ENCODE results near the gene CFAP74. TPM values are rescaled to one million over a fixed set of nuclear protein-coding genes. Genes with fewer than 3 reads are reported as not detected.
A peak's percentile ranks its signal among the peaks of the same experiment; 100 is the strongest.

CFAP74 gene
- total and polyA plus RNA-seq, 9 of the 15 experiments (the other 6 are each of a cell fraction or from before 2014, with no cell fraction given), result 0.03 to 0.15 (median 0.05) TPM; not detected in 6

DNA sequence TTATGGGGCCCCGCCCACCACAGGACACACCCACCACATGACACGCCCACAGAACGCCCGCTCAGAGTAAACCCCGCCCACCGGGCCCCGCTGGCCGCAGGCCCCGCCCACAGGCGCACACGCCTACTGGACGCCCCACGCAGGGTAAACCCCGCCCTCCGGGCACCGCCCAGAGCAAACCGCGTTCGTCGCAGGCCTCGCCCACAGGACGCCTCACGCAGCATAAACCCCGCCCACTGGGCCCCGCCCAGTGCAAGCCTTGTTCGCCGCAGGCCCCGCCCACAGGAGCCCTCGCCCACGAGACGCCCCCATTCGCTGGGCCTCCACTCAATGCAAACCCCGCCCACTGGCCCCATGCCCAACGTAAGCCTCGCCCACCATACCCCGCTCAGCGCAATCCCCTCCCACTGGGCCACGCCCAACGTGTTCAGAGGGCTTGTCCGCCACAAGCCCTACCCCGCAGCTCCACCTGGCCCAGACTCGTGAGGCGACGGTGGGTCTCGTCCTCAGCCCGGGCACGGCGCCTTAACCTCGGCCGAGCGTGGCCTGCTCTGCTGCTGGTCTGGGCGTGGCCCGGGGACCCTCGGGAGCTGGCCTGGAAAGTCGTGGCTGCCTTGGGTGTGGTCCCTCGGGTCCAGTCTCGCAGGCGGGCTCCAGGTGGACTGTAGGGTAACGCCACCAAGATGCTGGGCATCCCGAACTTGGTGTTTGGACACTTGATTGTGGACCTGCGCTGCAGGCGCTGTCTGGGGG is 84.1 kb downstream of the CFAP74 start (continued):
- TF ChIP-seq, protein P1, sequence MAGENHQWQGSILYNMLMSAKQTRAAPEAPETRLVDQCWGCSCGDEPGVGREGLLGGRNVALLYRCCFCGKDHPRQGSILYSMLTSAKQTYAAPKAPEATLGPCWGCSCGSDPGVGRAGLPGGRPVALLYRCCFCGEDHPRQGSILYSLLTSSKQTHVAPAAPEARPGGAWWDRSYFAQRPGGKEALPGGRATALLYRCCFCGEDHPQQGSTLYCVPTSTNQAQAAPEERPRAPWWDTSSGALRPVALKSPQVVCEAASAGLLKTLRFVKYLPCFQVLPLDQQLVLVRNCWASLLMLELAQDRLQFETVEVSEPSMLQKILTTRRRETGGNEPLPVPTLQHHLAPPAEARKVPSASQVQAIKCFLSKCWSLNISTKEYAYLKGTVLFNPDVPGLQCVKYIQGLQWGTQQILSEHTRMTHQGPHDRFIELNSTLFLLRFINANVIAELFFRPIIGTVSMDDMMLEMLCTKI (IDR thresholded peaks at IDR 0.05; ENCODE audit: partially characterized antibody), result no peak
- TF ChIP-seq HMG20A (CRISPR knock-in tag; conservative IDR thresholded peaks at IDR 0.05) (no peak), ZNF507 (tag; conservative IDR thresholded peaks at IDR 0.05) (no peak), ERF (CRISPR knock-in tag; IDR thresholded peaks at IDR 0.05) (0 out of 2 replicates have a peak, but pooled peaks have one; percentile 23), RBM17 (IDR thresholded peaks at IDR 0.05; ENCODE audit: borderline replicate concordance, low read depth, low read length) (no peak), SAFB (IDR thresholded peaks at IDR 0.05; ENCODE audit: borderline replicate concordance, low read depth, low read length) (no peak), HLTF (IDR thresholded peaks at IDR 0.05) (no peak), HIVEP1 (CRISPR knock-in tag; IDR thresholded peaks at IDR 0.05) (no peak), TRIM24 (IDR thresholded peaks at IDR 0.05) (no peak), MTA1 (IDR thresholded peaks at IDR 0.05; ENCODE audit: borderline replicate concordance) (no peak), MCM7 (IDR thresholded peaks at IDR 0.05) (no peak), CBX3 (IDR thresholded peaks at IDR 0.05; ENCODE audit: borderline replicate concordance in 1 of 2, low read length in 2 of 2) (no peak), YBX1 (IDR thresholded peaks at IDR 0.05) (no peak), GABPB1 (CRISPR knock-in tag; IDR thresholded peaks at IDR 0.05) (no peak; the same call in none of the 2 replicates), FIP1L1 (IDR thresholded peaks at IDR 0.05; ENCODE audit: low read depth, low read length, poor library complexity, severe bottlenecking) (no peak), ZNF431 (CRISPR knock-in tag; IDR thresholded peaks at IDR 0.05) (no peak), ZSCAN29 (IDR thresholded peaks at IDR 0.05) (no peak), TARDBP (IDR thresholded peaks at IDR 0.05) (0 out of 2 replicates have a peak, but pooled peaks have one; percentile 55), CXXC5 (CRISPR knock-in tag; IDR thresholded peaks at IDR 0.05) (peak; percentile 93), PYGO2 (tag; IDR thresholded peaks at IDR 0.05) (no peak), ZNF699 (CRISPR knock-in tag; IDR thresholded peaks at IDR 0.05; ENCODE audit: insufficient replicate concordance) (no peak), RBM34 (IDR thresholded peaks at IDR 0.05; ENCODE audit: borderline replicate concordance, insufficient read depth, low read length) (no peak; the same call in 1 of the 2 replicates)
- TF ChIP-seq, protein P2, sequence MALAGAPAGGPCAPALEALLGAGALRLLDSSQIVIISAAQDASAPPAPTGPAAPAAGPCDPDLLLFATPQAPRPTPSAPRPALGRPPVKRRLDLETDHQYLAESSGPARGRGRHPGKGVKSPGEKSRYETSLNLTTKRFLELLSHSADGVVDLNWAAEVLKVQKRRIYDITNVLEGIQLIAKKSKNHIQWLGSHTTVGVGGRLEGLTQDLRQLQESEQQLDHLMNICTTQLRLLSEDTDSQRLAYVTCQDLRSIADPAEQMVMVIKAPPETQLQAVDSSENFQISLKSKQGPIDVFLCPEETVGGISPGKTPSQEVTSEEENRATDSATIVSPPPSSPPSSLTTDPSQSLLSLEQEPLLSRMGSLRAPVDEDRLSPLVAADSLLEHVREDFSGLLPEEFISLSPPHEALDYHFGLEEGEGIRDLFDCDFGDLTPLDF (CRISPR knock-in tag; IDR thresholded peaks at IDR 0.05), result no peak; the same call in 1 of the 2 replicates
- TF ChIP-seq, protein P3, sequence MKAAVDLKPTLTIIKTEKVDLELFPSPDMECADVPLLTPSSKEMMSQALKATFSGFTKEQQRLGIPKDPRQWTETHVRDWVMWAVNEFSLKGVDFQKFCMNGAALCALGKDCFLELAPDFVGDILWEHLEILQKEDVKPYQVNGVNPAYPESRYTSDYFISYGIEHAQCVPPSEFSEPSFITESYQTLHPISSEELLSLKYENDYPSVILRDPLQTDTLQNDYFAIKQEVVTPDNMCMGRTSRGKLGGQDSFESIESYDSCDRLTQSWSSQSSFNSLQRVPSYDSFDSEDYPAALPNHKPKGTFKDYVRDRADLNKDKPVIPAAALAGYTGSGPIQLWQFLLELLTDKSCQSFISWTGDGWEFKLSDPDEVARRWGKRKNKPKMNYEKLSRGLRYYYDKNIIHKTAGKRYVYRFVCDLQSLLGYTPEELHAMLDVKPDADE (conservative IDR thresholded peaks at IDR 0.05; ENCODE audit: control insufficient read depth, low read depth, low read length), result no peak; the same call in 1 of the 2 replicates
- TF ChIP-seq, protein P4, sequence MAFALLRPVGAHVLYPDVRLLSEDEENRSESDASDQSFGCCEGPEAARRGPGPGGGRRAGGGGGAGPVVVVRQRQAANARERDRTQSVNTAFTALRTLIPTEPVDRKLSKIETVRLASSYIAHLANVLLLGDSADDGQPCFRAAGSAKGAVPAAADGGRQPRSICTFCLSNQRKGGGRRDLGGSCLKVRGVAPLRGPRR (CRISPR knock-in tag; IDR thresholded peaks at IDR 0.05), result no peak
